Glutamatergic neuron (in vitro differentiated cells): ENCODE measurements around the gene ATP6V0A4. TPM values are rescaled to one million over a fixed set of nuclear protein-coding genes. Genes with fewer than 3 reads are reported as not detected.

Source experiments
- DNase-seq: peaks from one replicate; pipeline ENCODE4 v3.0.0; 2022
- H3K27ac Mint-ChIP-seq: one replicate; pipeline ENCODE4 v1.8.0; 2020; ENCODE audit warnings: mild to moderate bottlenecking, mixed read lengths, inconsistent platforms; ENCODE audit not compliant: unreplicated experiment
- H3K27me3 Mint-ChIP-seq: one replicate; pipeline ENCODE4 v1.8.0; 2020; ENCODE audit warnings: mild to moderate bottlenecking, moderate library complexity, mixed read lengths, inconsistent platforms; ENCODE audit not compliant: unreplicated experiment
- H3K36me3 Mint-ChIP-seq: one replicate; pipeline ENCODE4 v1.8.0; 2020; ENCODE audit warnings: mild to moderate bottlenecking, mixed read lengths, inconsistent platforms; ENCODE audit not compliant: unreplicated experiment
- H3K4me1 Mint-ChIP-seq: one replicate; pipeline ENCODE4 v1.8.0; 2020; ENCODE audit warnings: mild to moderate bottlenecking, low read depth, mixed read lengths, inconsistent platforms; ENCODE audit not compliant: unreplicated experiment
- H3K4me3 Mint-ChIP-seq: one replicate; pipeline ENCODE4 v1.8.0; 2020; ENCODE audit warnings: mild to moderate bottlenecking, mixed read lengths, inconsistent platforms; ENCODE audit not compliant: unreplicated experiment
- H3K9me3 Mint-ChIP-seq: one replicate; pipeline ENCODE4 v1.8.0; 2020; ENCODE audit warnings: mild to moderate bottlenecking, moderate library complexity, mixed read lengths, inconsistent platforms; ENCODE audit not compliant: unreplicated experiment
- CTCF ChIP-seq: fragments of 200-600 bp; sonication (generic); IDR thresholded peaks from one replicate; pipeline ENCODE4 v1.5.0; 2021; ENCODE audit not compliant: partially characterized antibody, unreplicated experiment
- total RNA-seq: library from RNA; stranded (reverse); fragmentation: NEBNext Ultra II Directional; extraction: Animal tissue kit (Norgen Biotek cat#: 25700); gene quantifications from one replicate; pipeline ENCODE4 v1.2.1, GENCODE V29; 2021; ENCODE audit not compliant: unreplicated experiment

Gene ATP6V0A4
- total RNA-seq, 1 donor from 2014 or later, result not detected

- DNase-seq, result no peak
- H3K27me3 Mint-ChIP-seq, result peaks cover 5% of the 10 kb centered on the region
- TF ChIP-seq CTCF, result no peak
- H3K36me3 Mint-ChIP-seq, result no peaks in the 10 kb centered on the region
- H3K27ac Mint-ChIP-seq, result no peak overlapping the region
- H3K4me1 Mint-ChIP-seq, result peaks cover 14% of the 10 kb centered on the region
- peaks cover 2% of the 10 kb centered on the region for H3K9me3 Mint-ChIP-seq
- no peak overlapping the region for H3K4me3 Mint-ChIP-seq
These were observed 44.9 kb downstream of the ATP6V0A4 start for GRCh38 chr7:138753150-138753518.

- no peak overlapping the region for H3K27ac Mint-ChIP-seq
- H3K9me3 Mint-ChIP-seq, result peaks cover 2% of the 10 kb centered on the region
- H3K4me3 Mint-ChIP-seq, result no peak overlapping the region
- H3K36me3 Mint-ChIP-seq, result no peaks in the 10 kb centered on the region
- H3K4me1 Mint-ChIP-seq, result peaks cover 14% of the 10 kb centered on the region
- peak; percentile 19 for DNase-seq
- no peak for TF ChIP-seq CTCF
- H3K27me3 Mint-ChIP-seq, result peaks cover 5% of the 10 kb centered on the region
These were observed 45.4 kb downstream of the ATP6V0A4 start for GRCh38 chr7:138752518-138753149.

GRCh38 chr7:138750901-138751464, 47.0 kb downstream of the ATP6V0A4 start:
- no peak overlapping the region for H3K27ac Mint-ChIP-seq
- no peak for DNase-seq
- H3K4me3 Mint-ChIP-seq, result no peak overlapping the region
- peaks cover 2% of the 10 kb centered on the region for H3K9me3 Mint-ChIP-seq
- peaks cover 5% of the 10 kb centered on the region for H3K27me3 Mint-ChIP-seq
- H3K4me1 Mint-ChIP-seq, result peaks cover 14% of the 10 kb centered on the region
- TF ChIP-seq CTCF, result no peak
- no peaks in the 10 kb centered on the region for H3K36me3 Mint-ChIP-seq

GRCh38 chr7:138750473-138750872, 47.5 kb downstream of the ATP6V0A4 start:
- Mint-ChIP-seq H3K27ac (no peak overlapping the region), H3K9me3 (peaks cover 2% of the 10 kb centered on the region)

More at GRCh38 chr7:138750473-138750872, 47.5 kb downstream of the ATP6V0A4 start:
- Mint-ChIP-seq H3K4me1 (peaks cover 11% of the 10 kb centered on the region), H3K4me3 (no peak overlapping the region), H3K27me3 (peaks cover 5% of the 10 kb centered on the region), H3K36me3 (no peaks in the 10 kb centered on the region)
- DNase-seq, result no peak
- TF ChIP-seq CTCF, result no peak
